Fibroblast of lung (primary cell): ENCODE data around the gene SERINC5.
"Not testable (repeated sequence)": the region's sequence is repeated elsewhere in the genome, so short reads cannot be mapped to it uniquely, and the experiment has no call there.

Experiments used
- CTCF ChIP-seq, 2 donors: IDR thresholded peaks in 1 of 2; conservative IDR thresholded peaks in 1 of 2; 1 replicate in 1 of 2; 2 replicates in 1 of 2; pipeline ENCODE4 v1.5.1; 2011 to 2012; ENCODE audit warnings: low read length in 2 of 2, control low read depth in 1 of 2, inconsistent platforms in 1 of 2, low read depth in 1 of 2, mild to moderate bottlenecking in 1 of 2
- EZH2 ChIP-seq: IDR thresholded peaks from 2 replicates; pipeline ENCODE4 v1.5.1; 2012; ENCODE audit warnings: low read length, control low read depth, mild to moderate bottlenecking; ENCODE audit errors: missing control alignments

- TF ChIP-seq CTCF (conservative IDR thresholded peaks at IDR 0.05 in 1 of 2, IDR thresholded peaks at IDR 0.05 in 1 of 2; ENCODE audit: low read depth in 1 of 2, low read length in 2 of 2); EZH2: not testable (repeated sequence)
These were observed 54.1 kb downstream of the SERINC5 start for GRCh38 chr5:80201763-80202162.
